HG03108 (cell line): ENCODE measurements around the gene ADAMTSL1.

ENCODE experiments used
- ATAC-seq: cut with Tn5 transposase; IDR thresholded peaks from one replicate; pipeline ENCODE4 v1.9.1; 2021; ENCODE audit warnings: moderate library complexity; ENCODE audit not compliant: unreplicated experiment

Gene ADAMTSL1

DNA sequence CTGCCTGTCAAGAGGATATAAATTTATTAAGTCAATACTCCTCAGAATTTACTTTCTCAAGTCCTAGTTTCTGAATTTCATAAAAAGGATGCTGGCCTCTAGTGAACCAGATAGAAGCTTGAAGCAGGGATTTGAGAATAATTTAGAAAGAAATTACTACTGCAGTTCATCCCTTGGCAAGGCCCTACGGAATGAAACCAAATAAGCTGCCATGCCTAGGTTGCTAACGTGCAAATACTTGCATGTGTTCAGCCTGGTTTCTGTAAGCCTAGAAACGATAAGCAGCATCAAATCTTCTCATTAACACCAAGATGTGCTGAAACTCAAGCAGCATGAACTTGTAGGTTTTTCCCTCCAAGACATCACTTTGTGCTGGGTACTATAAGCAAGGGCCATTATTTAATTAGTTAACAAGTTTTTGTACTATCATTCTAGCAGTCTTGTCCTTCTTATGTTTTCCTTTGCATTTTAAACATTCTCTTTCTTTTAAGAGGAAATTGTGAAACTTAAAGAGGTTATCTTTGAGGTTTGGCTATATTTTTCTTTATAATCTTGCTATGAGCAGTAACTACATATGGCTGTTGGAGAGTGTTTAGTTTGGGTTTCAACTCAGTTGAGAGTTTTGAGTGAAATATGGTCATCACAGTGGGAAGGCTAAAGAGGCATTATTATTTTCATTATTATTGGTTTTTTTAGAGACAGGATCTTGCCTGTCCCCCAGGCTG, 71.8 kb downstream of the ADAMTSL1 start:
- no peak for ATAC-seq

DNA sequence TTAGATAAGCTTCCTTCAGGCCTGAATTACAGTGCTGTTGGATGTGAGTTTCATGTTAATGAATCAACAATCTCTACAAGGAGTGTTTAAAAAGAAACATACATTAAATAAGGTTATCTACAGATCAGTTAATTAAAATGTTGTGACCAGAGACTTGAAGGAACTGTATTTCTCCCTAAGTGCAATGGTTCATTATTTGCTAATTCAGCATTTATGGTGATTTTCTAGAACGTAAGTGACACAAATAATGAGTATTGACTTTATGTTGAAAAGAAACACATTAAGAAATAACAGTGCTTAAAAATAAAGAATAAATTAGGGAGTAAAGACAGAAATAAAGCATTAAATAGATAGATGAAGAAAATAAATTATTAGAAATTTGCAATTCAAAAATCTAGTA, 74.5 kb downstream of the ADAMTSL1 start:
- ATAC-seq, result no peak

DNA sequence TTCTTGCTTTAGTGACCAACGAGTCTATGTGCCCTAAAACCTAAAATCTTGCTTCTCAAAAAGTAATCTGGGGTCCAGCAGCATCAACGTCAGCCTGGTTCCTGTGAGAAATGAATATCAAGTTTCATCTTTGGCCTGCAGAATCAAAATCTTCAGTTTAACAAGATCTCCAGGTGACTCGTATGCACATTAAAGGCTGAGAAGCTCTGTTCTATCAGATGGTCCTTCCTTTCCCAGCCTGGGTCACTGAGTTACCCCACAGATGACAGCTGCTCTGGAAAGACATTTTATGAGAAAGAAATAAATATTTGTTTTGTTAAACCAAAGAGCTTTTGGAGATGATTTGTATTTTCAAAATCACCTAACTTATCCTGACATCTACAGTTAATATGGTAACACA, 75.8 kb downstream of the ADAMTSL1 start:
- ATAC-seq, result no peak

DNA sequence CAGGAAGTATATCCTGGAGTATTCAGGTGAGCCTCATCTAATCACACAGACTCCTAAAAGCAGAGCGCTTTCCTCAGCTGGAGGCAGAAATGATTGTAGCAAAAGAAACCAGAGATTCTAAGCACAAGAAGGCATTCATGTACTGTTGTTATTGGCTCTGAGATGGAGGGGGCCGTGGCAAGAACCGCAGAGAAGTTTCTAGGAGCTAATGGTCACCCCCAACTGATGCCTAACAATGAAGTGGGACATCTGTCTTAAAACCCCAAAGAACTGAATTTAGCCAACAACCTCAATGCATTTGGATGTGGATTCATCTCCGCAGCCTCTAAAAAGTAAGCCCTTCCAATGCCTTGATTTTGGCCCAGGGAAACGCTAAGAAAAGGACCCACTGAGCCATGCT, 76.3 kb downstream of the ADAMTSL1 start:
- no peak for ATAC-seq

DNA sequence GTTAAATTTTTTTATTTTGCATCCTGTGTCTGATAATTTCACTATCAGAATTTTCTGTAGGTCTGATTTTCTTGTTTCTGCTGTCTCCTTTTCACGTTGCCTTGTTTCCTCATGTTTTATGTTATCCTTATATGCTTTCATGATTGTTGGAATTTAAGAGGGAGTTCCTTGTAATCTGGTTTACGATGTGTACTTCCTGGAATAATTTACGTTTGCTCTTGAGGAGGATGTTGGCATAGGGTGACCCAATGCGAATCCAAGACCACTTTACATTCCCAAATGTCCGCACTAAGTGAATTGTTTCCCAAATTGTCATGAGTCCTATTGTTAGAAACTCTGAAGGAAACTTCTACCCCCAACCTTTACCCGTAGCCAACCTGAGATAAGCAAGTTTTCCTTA, 80.3 kb downstream of the ADAMTSL1 start:
- no peak for ATAC-seq

DNA sequence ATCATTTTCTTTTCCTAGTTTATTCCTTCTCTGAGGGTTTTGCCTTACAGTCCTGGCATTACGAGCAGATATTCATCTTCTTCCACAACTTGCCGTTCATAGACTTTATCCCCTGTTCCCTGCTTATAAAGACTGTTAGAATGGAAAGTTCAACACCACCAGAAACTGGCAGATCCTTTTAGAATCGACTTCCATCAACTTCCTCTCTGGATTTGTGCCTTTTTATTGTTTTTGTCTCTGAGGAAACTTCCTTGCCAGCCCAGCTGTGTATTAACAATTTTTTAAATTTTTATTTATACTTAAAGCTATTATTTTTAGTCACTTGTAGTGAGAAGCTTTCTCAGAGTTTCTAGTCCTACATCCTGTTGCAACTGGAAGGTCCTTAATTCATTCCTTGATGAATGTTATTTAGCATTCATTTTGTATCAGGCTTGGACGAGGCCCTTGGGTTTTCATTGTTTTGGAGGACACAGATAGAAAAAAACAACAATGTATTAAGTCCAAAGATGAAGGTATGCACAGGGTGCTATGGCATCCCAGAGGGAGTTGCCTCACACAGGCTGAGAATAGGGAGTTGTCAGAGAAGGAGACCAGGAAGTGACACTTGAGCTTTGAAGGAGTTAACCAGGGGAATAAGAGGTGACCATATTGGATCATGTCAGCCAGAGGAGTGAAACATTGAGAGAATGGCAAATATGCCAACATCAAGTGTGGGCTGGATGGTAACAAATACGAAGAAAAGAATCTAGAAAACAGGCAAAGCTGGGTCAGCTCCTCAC, 81.3 kb downstream of the ADAMTSL1 start:
- ATAC-seq, result no peak

DNA sequence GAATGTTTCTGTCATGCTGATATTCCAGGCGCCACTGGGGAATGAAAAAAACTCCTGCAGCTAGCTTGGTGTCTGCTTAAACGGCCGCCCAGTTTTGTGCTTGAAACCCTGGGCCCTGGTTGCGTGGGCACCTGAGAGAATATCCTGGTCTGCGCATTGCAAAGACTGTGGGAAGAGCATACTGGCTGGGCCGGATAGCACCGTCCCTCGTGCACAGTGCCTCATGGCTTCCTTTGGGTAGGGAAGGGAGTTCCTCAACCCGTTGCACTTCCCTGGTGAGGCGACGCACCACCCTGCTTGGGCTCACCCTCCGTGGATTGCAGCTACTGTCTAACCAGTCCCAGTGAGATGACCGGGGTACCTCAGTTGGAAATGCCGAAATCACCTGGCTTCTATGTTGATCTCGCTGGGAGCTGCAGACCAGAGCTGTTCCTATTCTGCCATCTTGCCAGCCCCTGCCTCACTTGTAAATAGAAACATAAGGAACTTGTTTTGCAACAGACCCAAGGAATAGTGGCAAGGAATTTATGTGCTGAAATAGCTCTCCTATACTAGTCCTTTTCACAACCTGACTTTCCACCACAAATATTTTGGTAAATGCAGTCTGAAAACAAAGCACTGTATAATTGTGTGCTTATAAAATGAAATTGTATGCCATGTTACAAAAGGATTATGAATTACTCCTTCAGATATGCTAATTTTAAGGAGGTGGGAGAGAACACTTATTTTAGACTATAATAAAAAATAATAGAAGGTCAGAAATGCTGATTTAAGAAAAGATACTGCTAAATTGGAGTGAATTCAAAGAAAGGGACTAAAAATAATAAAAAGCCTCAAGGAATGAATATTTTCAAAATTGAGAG, 90.3 kb downstream of the ADAMTSL1 start:
- ATAC-seq, result no peak

DNA sequence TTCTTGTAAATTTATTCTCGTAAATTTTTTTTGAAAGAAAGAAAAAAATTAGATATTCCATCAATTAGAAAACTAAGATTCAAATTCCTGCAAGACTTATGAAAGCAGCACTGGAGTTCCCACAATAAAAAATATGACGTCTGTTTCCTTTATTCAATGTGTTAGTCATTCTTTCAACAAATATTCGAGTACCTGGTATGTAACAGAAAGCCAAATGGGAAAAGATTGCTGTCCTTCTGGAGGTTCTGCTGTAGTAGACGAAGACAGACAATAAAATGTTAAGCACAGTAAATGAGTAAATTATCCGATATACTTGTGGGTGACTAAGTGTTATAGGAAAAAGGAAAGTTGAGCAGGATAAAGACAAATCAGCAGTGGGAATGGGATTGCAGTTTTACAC, 92.2 kb downstream of the ADAMTSL1 start:
- no peak for ATAC-seq

DNA sequence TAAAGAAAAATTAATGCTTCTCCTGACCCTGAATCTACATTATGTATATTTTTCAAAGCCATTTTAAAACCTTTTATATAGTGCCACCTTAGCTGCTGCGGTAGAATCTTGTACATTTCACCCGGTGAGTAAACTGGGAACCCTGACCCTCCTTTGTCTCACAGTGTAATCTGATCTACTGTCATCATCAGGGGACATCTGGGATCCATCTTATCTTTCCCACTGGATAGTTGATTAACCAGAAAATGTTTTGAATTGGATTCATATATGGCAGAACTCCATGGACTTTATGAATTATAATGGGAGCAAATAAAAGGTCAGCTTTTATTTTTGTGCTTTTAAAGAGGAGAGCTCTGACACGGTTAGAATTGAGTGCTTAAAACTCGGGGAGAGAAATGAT, 95.0 kb downstream of the ADAMTSL1 start:
- no peak for ATAC-seq

DNA sequence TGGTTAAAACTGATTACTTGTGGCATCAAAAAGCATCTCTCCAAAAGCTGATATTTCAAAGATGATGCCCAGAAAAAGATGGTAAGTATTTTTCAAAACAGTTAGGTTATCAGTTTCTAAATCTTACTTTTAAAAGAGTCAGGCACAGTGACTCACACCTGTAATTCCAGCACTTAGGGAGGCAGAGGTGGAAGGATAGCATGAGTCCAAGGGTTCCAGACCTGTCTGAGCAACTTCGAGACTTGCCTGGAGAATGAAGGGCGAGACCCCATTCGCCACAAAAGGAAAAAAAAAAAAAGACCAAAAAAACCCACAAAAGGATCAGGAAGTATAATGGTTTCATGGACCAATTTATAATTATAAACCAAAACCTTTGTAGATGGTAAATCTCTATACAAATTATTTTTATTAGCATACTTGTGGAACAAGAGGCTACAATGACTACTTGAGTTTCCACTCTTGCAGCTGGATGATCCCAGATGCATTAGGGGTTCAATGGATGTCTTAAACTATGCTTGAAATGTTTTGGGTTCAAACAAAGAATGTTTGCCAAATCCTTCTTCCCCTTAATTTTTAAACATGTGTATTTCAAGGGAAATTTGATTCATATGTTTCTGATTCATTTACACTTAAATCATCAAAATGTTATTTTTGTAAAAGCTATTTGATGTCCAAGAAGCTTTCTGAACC, 96.1 kb downstream of the ADAMTSL1 start:
- no peak for ATAC-seq

DNA sequence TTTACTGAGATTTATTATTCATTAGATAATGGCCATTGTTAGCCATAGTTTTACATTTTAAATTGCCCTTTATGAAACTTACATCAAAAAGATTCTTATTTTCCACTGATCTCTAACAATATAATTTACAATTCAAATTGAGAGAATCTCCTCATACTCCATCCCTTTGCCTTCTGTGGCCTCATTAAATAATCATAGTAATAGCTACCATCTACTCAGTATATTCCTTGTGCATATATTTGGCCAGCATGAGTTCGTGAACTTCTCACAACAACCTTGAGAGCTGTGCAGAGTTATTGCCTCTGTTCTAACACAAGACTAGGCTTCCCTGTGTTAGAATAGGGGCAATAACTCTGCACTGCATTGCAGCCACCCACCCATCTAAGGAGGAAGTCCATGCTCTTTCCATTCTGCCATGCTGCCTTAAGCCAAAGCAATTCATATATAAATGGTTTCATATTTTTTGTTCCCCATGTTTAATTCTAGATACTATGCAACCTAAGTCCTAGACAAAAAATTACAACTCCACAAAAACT, 99.1 kb downstream of the ADAMTSL1 start:
- no peak for ATAC-seq

DNA sequence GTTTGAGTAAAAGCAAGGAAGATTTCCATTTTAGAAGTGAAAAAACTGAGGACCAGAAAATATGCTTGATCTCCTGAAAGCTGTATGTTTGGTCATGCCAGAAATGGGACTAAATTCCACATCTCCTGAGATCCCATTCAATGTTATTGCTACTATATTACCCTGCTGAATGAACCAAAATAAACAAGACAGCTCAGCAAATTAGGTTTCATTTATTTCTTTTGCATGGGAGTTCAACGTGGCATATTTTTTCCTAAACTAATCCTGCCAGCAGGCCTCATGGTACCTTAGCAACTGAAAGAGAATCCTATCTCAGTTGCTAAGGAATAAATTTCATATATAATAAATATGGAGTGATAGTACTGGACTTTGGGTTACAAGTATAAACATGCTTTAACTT, 101.7 kb downstream of the ADAMTSL1 start:
- no peak for ATAC-seq

DNA sequence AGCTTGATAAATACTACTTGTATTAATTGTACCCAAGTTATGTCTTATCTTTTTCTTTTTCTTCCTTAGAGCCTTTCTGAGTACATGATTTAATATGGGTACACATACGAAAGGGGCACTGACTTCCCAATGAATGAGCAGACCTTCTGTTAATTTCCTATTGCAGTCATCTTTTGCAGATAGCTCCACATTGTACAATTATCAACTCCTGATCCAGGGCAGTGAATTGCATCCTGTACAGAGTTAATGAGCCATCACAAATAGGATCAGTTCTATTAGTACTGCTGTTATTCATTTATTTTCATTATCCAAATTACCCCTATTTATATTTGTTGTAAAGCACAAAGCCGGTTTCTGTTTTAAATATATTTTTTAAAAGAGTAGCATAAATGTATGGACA, 105.6 kb downstream of the ADAMTSL1 start:
- ATAC-seq, result no peak

DNA sequence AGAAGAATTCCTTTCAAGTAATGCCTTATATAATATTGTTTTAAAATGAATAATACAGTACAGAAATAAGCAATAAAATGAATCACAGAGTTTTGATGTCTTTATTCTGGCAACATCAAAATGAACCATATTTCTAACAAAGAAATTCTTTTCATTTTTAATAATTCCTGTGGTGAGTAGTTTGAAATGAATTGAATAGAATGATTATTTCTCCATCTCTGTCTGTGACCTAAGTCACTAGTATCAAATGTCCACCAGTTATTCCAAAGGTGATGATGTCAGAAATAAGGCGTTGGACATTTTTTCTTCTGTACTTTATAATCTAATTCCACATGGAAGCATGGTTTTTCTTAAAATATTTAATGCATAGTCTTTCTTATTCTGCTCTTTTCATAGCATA, 106.2 kb downstream of the ADAMTSL1 start:
- ATAC-seq, result no peak

DNA sequence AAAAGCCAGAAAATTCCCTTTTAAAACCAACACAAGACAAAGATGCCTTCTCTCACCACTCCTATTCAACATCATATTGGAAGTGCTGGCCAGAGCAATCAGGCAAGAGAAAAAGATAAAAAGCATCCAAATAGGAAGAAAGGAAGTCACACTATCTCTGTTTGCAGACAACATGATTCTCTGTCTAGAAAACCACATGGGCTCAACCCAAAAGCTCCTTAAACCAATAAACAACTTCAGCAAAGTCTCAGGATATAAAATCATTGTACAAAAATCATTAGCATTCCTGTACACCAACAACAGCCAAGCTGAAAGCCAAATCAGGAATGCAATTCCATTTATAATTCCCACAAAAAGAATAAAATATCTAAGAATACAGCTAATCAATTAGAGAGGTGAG, 112.0 kb downstream of the ADAMTSL1 start:
- no peak for ATAC-seq

DNA sequence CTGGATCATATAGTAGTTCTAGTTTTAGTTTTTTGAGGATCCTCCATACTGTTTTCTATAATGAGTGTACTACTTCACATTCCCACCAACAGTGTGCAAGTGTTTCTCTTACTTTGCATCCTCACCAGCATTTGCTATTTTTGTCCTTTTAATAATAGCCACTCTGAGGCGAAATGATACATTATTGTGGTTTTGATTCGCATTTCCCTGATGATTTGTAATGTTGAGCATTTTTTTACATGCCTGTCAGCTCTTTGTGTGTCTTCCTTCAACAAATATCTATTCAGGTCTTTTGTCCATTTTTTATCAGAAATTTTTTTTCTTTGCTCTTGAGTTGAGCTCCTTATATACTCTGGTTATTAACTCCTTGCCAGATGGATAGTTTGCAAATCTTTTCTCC, 114.0 kb downstream of the ADAMTSL1 start:
- ATAC-seq, result no peak

DNA sequence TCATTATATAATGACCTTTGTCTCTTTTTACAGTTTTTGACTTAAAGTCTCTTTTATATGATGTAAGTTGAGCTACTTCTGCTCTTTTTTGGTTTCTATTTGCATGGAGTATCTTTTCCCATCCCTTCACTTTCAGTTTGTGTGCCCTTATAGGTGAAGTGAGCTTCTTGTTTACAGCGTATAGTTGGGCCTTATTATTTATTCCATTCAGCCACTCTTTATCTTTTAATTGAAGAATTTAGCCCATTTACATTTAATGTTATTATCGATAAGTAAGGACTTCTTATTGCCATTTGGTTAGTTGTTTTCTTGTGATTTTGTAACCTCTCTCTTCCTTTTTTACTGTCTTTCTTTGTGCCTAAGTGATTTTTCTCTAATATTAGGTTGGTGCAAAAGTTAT, 117.3 kb downstream of the ADAMTSL1 start:
- no peak for ATAC-seq

DNA sequence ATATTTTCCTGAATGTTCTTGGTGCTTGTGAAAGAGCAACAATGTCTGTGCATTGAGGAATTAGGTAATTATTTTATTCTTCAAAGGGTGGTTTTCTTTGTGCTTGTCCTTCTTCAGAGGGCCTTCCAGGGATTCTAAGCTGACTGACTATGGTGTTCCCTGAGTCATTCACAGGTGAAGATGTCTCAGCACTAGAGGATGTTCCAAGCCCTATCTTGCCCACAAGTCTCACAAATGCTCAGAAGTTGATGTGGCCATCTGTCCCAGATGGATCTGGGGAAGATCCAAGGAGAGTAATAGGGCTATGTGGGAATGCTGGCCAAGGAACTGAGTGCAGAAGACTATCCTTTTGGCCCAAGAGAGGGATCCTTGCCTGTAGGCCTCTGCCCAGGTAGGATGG, 120.9 kb downstream of the ADAMTSL1 start:
- no peak for ATAC-seq

DNA sequence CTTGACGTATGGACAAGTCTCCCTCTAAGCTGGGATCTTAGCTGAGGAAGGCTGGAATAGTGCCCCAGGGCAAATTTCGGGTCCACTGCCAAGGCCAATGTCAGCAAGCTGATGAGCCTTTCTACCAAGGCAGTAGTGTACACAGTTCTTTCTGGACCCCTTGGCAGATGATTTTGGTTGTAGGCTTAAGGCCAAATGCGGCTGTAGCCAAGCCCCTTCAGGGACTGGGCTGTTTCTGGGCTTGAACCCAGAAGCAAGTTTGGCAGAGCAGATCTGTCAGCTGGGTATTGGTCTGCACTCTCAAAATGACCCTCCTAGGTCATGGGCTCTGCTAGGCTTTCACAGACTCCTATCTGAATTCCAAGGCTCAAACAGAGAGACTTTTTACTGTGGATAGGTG, 121.6 kb downstream of the ADAMTSL1 start:
- ATAC-seq, result no peak

DNA sequence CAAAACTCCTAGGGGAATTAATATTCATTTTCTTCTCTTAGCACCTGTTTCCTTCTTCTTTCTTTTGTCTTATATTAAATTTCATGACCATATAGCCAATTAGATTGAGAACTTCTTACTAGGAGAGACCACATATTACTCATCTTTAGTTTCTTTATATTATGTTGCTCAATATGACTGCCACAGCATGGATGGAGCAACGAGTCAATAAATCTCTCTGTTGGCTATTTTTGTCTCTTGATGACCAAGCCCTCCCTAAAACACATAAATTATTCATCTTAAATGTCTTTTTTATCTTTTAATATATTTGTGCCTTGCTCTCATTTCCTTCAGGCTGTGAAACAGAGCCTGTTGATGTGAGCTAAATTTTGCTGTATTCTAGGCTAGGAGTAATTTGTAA, 123.0 kb downstream of the ADAMTSL1 start:
- ATAC-seq, result no peak

DNA sequence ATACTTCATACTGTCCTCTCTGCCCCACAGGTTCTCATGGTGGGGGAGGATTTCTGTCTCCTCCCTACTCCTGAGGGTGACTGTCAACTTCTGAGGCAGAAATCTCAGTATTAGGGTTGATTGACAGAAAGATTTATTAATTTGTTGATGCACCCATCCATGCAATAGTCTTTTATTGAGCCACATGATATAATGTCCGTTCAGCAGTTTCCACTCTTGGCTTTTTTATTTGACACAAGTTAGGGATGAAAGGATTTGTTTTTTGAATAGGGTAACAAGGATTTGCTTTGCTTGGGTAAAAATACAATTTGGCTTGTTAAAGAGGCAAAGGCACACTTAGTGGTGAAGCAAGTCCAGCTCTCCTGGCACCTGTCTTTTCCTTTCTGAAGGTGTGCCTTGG, 125.0 kb downstream of the ADAMTSL1 start:
- no peak for ATAC-seq
